Measurements from ENCODE around the gene EFCAB9.
A peak's percentile ranks its signal among the peaks of the same experiment; 100 is the strongest.

The EFCAB9 gene

DNA sequence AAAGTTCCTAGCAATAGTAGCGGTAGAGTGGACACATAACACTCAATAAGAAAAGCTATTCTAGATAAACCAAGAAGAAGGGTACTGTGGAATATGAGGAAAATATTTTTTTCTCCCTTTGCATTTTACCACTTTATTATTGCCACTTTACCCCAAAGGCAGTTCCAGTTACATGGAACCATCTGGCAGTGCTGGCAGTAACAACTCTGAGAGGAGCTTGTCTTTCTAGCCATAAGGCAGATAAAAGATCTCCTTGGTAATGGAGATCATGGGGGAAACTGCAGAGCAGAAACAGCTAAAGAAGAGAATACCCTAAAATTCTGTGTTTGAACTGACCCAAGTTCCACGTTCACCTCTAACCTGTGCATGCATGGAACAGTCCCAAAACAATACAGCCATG is 51.1 kb downstream of the EFCAB9 start:
- DNase-seq: no peak

DNA sequence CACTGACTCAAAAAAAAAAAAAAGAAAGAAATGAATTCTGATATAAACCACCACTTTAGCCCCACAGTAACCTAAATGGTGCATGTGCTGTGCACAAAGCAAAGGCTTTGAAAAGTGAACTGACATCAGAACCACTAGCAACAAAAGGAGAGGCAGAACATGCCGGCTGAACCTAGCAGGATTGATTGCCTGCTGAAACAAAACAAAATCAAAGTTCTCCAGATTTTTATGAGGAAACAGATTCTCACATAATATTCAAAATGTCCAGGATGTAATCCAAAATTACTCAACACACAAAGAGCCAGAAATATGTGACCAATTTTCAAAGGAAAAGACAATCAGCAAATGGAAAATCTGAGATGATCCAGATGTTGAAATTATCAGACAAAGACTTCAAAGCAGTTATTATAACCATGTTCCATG is 51.7 kb downstream of the EFCAB9 start:
- peak; percentile 19 for DNase-seq

DNA sequence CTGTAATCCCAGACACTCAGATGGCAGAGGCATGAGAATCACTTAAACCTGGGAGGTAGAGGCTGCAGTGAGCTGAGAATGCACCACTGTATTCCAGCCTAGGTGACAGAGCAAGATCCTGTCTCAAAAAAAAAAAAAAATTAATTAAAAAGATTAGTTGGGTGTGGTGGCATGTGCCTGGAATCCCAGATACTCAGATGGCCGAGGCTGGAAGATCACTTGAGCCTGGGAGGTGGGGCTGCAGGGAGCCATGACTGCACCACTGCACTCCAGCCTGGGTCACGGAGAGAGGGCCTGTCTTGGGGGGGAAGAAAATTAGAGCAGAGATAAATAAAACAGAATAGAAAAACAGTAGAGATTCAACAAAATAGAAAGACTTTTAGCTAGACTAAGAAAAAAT is 54.7 kb downstream of the EFCAB9 start:
- DNase-seq: no peak

DNA sequence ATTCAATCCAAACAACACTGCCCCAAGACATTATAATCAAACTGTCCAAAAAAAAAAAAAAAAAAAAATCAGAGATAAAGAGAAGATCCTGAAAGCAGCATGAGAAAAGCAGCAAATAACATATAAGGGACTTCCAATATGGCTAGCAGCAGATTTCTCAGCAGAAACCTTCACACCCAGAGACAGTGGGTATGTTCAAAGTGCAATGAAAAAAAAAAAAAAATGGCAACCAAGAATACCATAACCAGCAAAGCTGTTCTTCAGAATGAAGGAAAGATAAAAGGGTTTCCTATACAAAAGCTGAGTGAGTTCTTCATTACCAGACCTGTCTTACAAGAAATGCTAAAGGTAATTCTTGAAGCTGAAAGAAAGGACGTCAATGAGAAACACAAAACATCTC is 57.4 kb downstream of the EFCAB9 start:
- DNase-seq: no peak

DNA sequence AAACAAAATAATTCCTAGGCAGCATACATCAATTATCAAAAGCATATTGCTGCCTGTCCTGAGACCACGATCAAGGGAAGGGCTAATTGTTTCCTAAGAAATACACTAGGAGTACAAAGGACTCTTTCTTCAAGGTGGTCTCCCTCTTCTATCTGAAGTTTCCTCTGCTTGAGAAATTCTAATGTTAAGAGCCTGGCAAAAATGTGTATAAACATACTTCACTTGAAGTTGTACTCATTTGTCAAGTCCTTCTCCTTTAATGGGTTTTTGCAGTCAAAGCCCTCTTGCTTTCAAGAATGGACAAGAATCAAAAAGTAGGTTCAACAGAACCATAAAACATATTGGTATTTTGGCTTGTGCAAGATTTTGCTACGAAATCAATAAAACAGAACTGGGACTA is 58.5 kb downstream of the EFCAB9 start:
- no peak for DNase-seq
